ENCODE measurements around the gene C1orf52. TPM values are rescaled to one million over a fixed set of nuclear protein-coding genes. Genes with fewer than 3 reads are reported as not detected.
A peak's percentile ranks its signal among the peaks of the same experiment; 100 is the strongest.

Gene C1orf52
- total and polyA plus RNA-seq, 5 donors from 2014 or later: 19.7 to 55.6 (median 27.6) TPM

GRCh38 chr1:85200463-85201339, 58.8 kb downstream of the C1orf52 start, which contains the start of gene SYDE2:
TSS of gene SYDE2 (minus strand) at chr1:85201016. CDS start at chr1:85200996, 20 bp downstream.
- Mint-ChIP-seq H3K27ac (peak within 1 kb of the TSS; percentile 88 to 99 (median 98)), H3K27me3 (peaks cover 75% of the 10 kb centered on the region), H3K4me3 (peak within 1 kb of the TSS; percentile 94 to 99 (median 98)), H3K4me1 (peaks cover 7 to 31% (median 16%) of the 10 kb centered on the region in 4 donors), H3K36me3 (no peaks in the 10 kb centered on the region), H3K9me3 (peaks cover 0 to 2% (median 0%) of the 10 kb centered on the region in 7 donors)
- DNase-seq (peak; percentile 61 to 83 (median 82)), ATAC-seq (ENCODE audit: low read depth in 2 of 2) (peak; percentile 81 to 85)
- H3K4me1 ChIP-seq (ENCODE audit: control insufficient read depth, insufficient read depth, low read length, poor library complexity, severe bottlenecking): peaks cover 19% of the 10 kb centered on the region
- peak within 1 kb of the TSS; percentile 75 for H3K4me3 ChIP-seq (ENCODE audit: low read depth, low read length)
- no peaks in the 10 kb centered on the region for H3K9me3 ChIP-seq (ENCODE audit: control insufficient read depth in 2 of 2, low read length in 2 of 2)
- peaks cover 26% of the 10 kb centered on the region for H3K27me3 ChIP-seq (ENCODE audit: control insufficient read depth, insufficient read depth, low read length)
- peak within 1 kb of the TSS; percentile 83 for H3K27ac ChIP-seq (ENCODE audit: insufficient read depth, low read length, poor library complexity, severe bottlenecking)
- H3K36me3 ChIP-seq (ENCODE audit: control insufficient read depth, insufficient read depth, low read length): no peaks in the 10 kb centered on the region

Other genes with a start within 250 kb of the C1orf52 start
- not detected for gene MCOLN3, start 211.2 kb downstream of the C1orf52 start, total RNA-seq
- gene MCOLN3, start 211.2 kb downstream of the C1orf52 start, polyA plus RNA-seq: under 1 TPM in 1 of 4 donors, not detected in 3; 0.15 TPM
- 1.3 TPM for gene SYDE2, start 58.6 kb downstream of the C1orf52 start, total RNA-seq
- gene SYDE2, start 58.6 kb downstream of the C1orf52 start, polyA plus RNA-seq: 1 to 10 TPM; 1.0 to 4.1 (median 1.8) TPM
- gene BCL10, start 17.0 kb upstream of the C1orf52 start, total RNA-seq: 64.4 TPM
- gene BCL10, start 17.0 kb upstream of the C1orf52 start, polyA plus RNA-seq: 10 to 100 TPM; 25.9 to 28.1 (median 27.5) TPM
- 0.15 TPM for gene DDAH1, start 205.5 kb upstream of the C1orf52 start, total RNA-seq
- gene DDAH1, start 205.5 kb upstream of the C1orf52 start, polyA plus RNA-seq: not detected